Measurements from ENCODE around the gene DNAJC17. TPM values are rescaled to one million over a fixed set of nuclear protein-coding genes. Genes with fewer than 3 reads are reported as not detected.

Gene DNAJC17
- total RNA-seq, 4 donors from 2014 or later = 7.8 to 20.5 (median 17.8) TPM

GRCh38 chr15:40803688-40804087 is 3.6 kb downstream of the DNAJC17 start:
- WGBS, 2 donors (ENCODE audit: low coverage in 1 of 2) = 100% methylated on average over 1 of the region's 1 CpG; no CpG with 5 or more reads in 1 of the 2 donors
- no peak for TF ChIP-seq POLR2AphosphoS5 (IDR thresholded peaks at IDR 0.05)
- TF ChIP-seq CTCF (IDR thresholded peaks at IDR 0.05) = no peak
- no peak for TF ChIP-seq EP300 (IDR thresholded peaks at IDR 0.05)
- TF ChIP-seq POLR2A (IDR thresholded peaks at IDR 0.05) = no peak
- ATAC-seq = no peak
- H3K9me3 ChIP-seq = no peaks in the 10 kb centered on the region
- H3K36me3 ChIP-seq = peaks cover 0 to 12% of the 10 kb centered on the region in 2 donors
- no peaks in the 10 kb centered on the region for H3K27me3 ChIP-seq
- no peak overlapping the region for H3K4me3 ChIP-seq
- no peak overlapping the region for H3K27ac ChIP-seq
- H3K4me1 ChIP-seq = peaks cover 3 to 37% (median 17%) of the 10 kb centered on the region in 3 donors

- peaks cover 0 to 18% of the 10 kb centered on the region in 2 donors for H3K36me3 ChIP-seq
- H3K9me3 ChIP-seq = no peaks in the 10 kb centered on the region
- no peak for ATAC-seq
- peaks cover 0 to 30% (median 11%) of the 10 kb centered on the region in 3 donors for H3K4me1 ChIP-seq
- H3K4me3 ChIP-seq = no peak overlapping the region
- TF ChIP-seq CTCF (IDR thresholded peaks at IDR 0.05) (no peak), POLR2AphosphoS5 (IDR thresholded peaks at IDR 0.05) (no peak), POLR2A (IDR thresholded peaks at IDR 0.05) (no peak), EP300 (IDR thresholded peaks at IDR 0.05) (no peak)
- H3K27ac ChIP-seq = no peak overlapping the region
- H3K27me3 ChIP-seq = no peaks in the 10 kb centered on the region
- 88% methylated on average over 2 of the region's 2 CpGs; no CpG with 5 or more reads in 1 of the 2 donors for WGBS, 2 donors (ENCODE audit: low coverage in 1 of 2)
These were observed 4.2 kb downstream of the DNAJC17 start for GRCh38 chr15:40803076-40803475.

DNA sequence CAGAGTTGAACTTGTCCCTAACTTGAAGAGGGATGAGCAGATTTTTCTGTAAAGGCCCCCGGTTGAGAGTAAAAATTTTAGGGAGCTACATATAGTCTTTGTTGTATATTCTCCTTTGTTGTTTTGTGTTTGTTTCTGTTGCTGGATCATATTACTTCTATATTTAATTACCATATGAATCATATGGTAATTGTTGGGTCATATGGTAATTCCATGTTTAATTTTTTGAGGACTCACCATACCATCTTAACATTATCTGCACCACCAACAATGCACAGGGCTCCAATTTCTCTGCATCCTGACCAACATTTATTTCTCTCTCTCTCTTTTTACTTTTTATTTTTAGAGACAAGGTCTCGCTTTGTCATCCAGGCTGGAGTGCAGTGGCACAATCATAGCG is 7.8 kb downstream of the DNAJC17 start:
- no peak overlapping the region for H3K4me3 ChIP-seq
- WGBS, 2 donors (ENCODE audit: low coverage in 1 of 2) = 86 to 87% methylated on average over 3 of the region's 3 CpGs
- H3K9me3 ChIP-seq = no peaks in the 10 kb centered on the region
- TF ChIP-seq POLR2A (IDR thresholded peaks at IDR 0.05) (no peak), CTCF (IDR thresholded peaks at IDR 0.05) (no peak), EP300 (IDR thresholded peaks at IDR 0.05) (no peak), POLR2AphosphoS5 (IDR thresholded peaks at IDR 0.05) (no peak)
- peaks cover 0 to 29% (median 0%) of the 10 kb centered on the region in 3 donors for H3K4me1 ChIP-seq
- no peak for ATAC-seq
- H3K27me3 ChIP-seq = no peaks in the 10 kb centered on the region
- no peak overlapping the region for H3K27ac ChIP-seq
- H3K36me3 ChIP-seq = peaks cover 0 to 18% of the 10 kb centered on the region in 2 donors

GRCh38 chr15:40796512-40796911 is 10.8 kb downstream of the DNAJC17 start:
- Histone ChIP-seq H3K4me3 (no peak overlapping the region), H3K27ac (no peak overlapping the region), H3K4me1 (peaks cover 0 to 29% (median 2%) of the 10 kb centered on the region in 3 donors), H3K36me3 (peaks cover 0 to 19% of the 10 kb centered on the region in 2 donors), H3K9me3 (no peaks in the 10 kb centered on the region), H3K27me3 (no peaks in the 10 kb centered on the region)
- ATAC-seq = no peak
- TF ChIP-seq EP300 (IDR thresholded peaks at IDR 0.05) (no peak), POLR2A (IDR thresholded peaks at IDR 0.05) (no peak), CTCF (IDR thresholded peaks at IDR 0.05) (no peak), POLR2AphosphoS5 (IDR thresholded peaks at IDR 0.05) (no peak)
- WGBS, 2 donors (ENCODE audit: low coverage in 1 of 2) = 90 to 95% methylated on average over 3 to 4 of the region's 5 CpGs

DNA sequence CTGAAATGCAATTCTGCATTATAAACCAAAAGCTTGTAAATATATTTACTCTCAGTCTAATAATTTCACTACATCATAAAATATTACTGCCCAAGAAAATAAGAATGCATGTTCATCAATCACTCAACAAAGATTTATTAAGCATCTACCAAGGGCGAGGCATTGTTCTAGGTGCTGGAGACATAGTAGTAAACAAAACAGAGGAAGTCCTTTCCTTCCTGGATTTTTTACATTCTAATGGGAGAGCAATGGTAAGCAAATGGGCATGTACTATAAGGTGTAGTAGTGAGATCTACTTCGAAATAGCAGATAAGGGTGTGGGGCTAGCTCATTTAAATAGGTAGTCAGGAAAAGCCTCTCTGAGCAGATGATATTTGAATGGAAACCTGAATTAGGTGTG is 11.2 kb downstream of the DNAJC17 start:
- no peak overlapping the region for H3K27ac ChIP-seq
- TF ChIP-seq POLR2AphosphoS5 (IDR thresholded peaks at IDR 0.05) = no peak
- no peak for TF ChIP-seq EP300 (IDR thresholded peaks at IDR 0.05)
- TF ChIP-seq POLR2A (IDR thresholded peaks at IDR 0.05) = no peak
- no peak for TF ChIP-seq CTCF (IDR thresholded peaks at IDR 0.05)
- WGBS, 2 donors (ENCODE audit: low coverage in 1 of 2) = 63 to 78% methylated on average over 2 of the region's 2 CpGs
- H3K4me3 ChIP-seq = no peak overlapping the region
- no peaks in the 10 kb centered on the region for H3K9me3 ChIP-seq
- H3K4me1 ChIP-seq = peaks cover 0 to 29% (median 2%) of the 10 kb centered on the region in 3 donors
- ATAC-seq = no peak
- no peaks in the 10 kb centered on the region for H3K27me3 ChIP-seq
- H3K36me3 ChIP-seq = peaks cover 0 to 24% of the 10 kb centered on the region in 2 donors

All from gastroesophageal sphincter (tissue), 4 donors.